ENCODE results near the gene DUSP1. TPM values are rescaled to one million over a fixed set of nuclear protein-coding genes. Genes with fewer than 3 reads are reported as not detected.

Gene DUSP1
- total RNA-seq, 1 donor from 2014 or later: 150 TPM

DNA sequence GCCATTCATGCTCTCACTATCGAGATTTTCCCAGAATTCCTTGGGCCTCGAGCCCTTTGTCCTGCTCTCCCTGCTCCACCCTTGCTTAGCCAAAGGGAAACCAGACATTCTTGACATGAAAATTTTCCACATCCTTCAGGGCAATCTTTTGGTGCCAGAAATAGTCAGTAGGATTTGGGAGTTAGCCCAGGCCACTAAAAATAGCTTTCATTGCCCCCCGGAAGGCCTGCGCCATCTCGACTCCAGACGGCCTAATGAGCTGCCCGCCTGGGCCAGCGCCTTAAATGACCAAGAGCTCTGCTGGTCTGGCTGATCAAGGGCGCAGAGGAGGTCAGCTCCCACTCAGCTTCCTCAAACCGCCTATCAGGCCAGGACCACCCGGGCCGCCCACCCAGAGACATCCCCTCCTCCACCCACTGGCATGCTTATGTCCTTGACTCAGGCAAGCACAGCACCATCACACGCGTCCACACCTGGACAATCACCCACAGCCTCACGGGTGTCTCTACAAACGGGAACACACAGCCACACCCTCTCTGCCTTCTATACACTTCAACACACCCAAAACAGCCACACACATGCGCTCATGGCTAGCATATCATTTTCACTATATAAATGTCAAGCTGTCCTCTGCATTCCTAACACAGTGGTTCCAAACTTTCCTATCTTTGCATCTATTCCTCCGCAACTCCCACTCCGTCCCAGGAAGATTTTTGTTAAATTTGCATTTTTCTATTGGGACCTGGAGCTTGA is 20.9 kb downstream of the DUSP1 start:
- DNase-seq (ENCODE audit: low spot score): peak; percentile 70
- no peak overlapping the region for H3K4me3 Mint-ChIP-seq (ENCODE audit: unreplicated experiment)
- peaks cover 8% of the 10 kb centered on the region for H3K9me3 Mint-ChIP-seq (ENCODE audit: low read depth)
- H3K4me1 Mint-ChIP-seq (ENCODE audit: low read depth): peaks cover 35% of the 10 kb centered on the region
- H3K36me3 Mint-ChIP-seq (ENCODE audit: low read depth): peaks cover 3% of the 10 kb centered on the region
- H3K27ac Mint-ChIP-seq (ENCODE audit: unreplicated experiment): peak overlapping the region; percentile 90
- no peak for TF ChIP-seq CTCF (IDR thresholded peaks at IDR 0.05)
- H3K27me3 Mint-ChIP-seq (ENCODE audit: low read depth): no peaks in the 10 kb centered on the region

- no peak for DNase-seq (ENCODE audit: low spot score)
- H3K27ac Mint-ChIP-seq (ENCODE audit: unreplicated experiment): peak overlapping the region; percentile 90
- peaks cover 8% of the 10 kb centered on the region for H3K9me3 Mint-ChIP-seq (ENCODE audit: low read depth)
- H3K27me3 Mint-ChIP-seq (ENCODE audit: low read depth): no peaks in the 10 kb centered on the region
- H3K4me1 Mint-ChIP-seq (ENCODE audit: low read depth): peaks cover 38% of the 10 kb centered on the region
- no peak overlapping the region for H3K4me3 Mint-ChIP-seq (ENCODE audit: unreplicated experiment)
- H3K36me3 Mint-ChIP-seq (ENCODE audit: low read depth): peaks cover 3% of the 10 kb centered on the region
- no peak for TF ChIP-seq CTCF (IDR thresholded peaks at IDR 0.05)
Observed at GRCh38 chr5:172749076-172749475, 21.9 kb downstream of the DUSP1 start.

- TF ChIP-seq CTCF (IDR thresholded peaks at IDR 0.05): no peak
- DNase-seq (ENCODE audit: low spot score): peak; percentile 83
- no peak overlapping the region for H3K4me3 Mint-ChIP-seq (ENCODE audit: unreplicated experiment)
Observed at GRCh38 chr5:172748341-172748843, 22.6 kb downstream of the DUSP1 start.

DNA sequence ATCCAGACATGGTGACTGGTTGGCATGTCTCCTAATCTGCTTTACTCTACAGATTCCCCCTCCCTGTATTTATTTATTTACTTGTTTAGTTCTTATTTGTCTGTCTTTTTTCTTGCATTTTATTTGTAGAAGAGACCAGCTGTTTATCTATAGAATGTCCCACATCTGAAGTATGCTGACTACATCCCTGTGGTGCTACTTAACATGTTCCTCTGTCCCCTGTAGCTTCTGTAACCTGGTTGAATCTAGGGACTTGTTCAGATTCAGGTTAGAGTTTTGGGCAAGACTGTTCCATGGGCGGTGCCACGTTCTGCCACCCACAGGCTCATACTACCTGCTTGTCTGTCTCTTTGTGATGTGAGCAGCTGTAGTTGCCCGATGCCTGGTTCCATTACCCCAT is 23.5 kb downstream of the DUSP1 start:
- no peaks in the 10 kb centered on the region for H3K27me3 Mint-ChIP-seq (ENCODE audit: low read depth)
- peaks cover 8% of the 10 kb centered on the region for H3K9me3 Mint-ChIP-seq (ENCODE audit: low read depth)
- no peak for DNase-seq (ENCODE audit: low spot score)
- TF ChIP-seq CTCF (IDR thresholded peaks at IDR 0.05): no peak
- no peak overlapping the region for H3K27ac Mint-ChIP-seq (ENCODE audit: unreplicated experiment)
- peaks cover 45% of the 10 kb centered on the region for H3K4me1 Mint-ChIP-seq (ENCODE audit: low read depth)
- peaks cover 3% of the 10 kb centered on the region for H3K36me3 Mint-ChIP-seq (ENCODE audit: low read depth)
- no peak overlapping the region for H3K4me3 Mint-ChIP-seq (ENCODE audit: unreplicated experiment)

More at GRCh38 chr5:172748341-172748843, 22.6 kb downstream of the DUSP1 start:
- peaks cover 40% of the 10 kb centered on the region for H3K4me1 Mint-ChIP-seq (ENCODE audit: low read depth)
- H3K36me3 Mint-ChIP-seq (ENCODE audit: low read depth): peaks cover 3% of the 10 kb centered on the region
- peaks cover 8% of the 10 kb centered on the region for H3K9me3 Mint-ChIP-seq (ENCODE audit: low read depth)
- peak overlapping the region; percentile 88 for H3K27ac Mint-ChIP-seq (ENCODE audit: unreplicated experiment)
- no peaks in the 10 kb centered on the region for H3K27me3 Mint-ChIP-seq (ENCODE audit: low read depth)

DNA sequence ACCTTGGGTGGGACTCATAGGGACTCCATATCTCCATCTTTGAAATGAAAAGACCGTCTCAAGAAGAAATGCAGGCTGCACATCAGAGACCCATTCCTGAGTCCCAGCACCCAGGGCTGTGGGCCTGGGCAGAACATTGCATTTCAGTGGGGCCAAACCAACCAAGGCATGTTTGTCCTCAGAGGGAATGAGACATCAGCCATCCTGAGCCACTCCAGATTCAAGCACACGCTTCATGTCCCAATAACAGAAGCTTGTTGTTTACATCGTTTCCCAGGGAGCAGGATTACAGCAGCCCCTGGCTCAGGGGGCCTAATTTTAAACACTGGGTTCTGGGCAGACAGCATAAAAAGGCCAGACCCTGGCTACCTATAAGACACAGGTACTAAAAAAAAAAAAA is 24.3 kb downstream of the DUSP1 start:
- DNase-seq (ENCODE audit: low spot score): no peak
- no peak for TF ChIP-seq CTCF (IDR thresholded peaks at IDR 0.05)
- Mint-ChIP-seq H3K4me1 (ENCODE audit: low read depth) (peaks cover 49% of the 10 kb centered on the region), H3K4me3 (ENCODE audit: unreplicated experiment) (no peak overlapping the region), H3K36me3 (ENCODE audit: low read depth) (peaks cover 3% of the 10 kb centered on the region), H3K27me3 (ENCODE audit: low read depth) (no peaks in the 10 kb centered on the region), H3K27ac (ENCODE audit: unreplicated experiment) (no peak overlapping the region), H3K9me3 (ENCODE audit: low read depth) (peaks cover 8% of the 10 kb centered on the region)
